ENCODE results near the gene C1QTNF3.

C1QTNF3 gene

DNA sequence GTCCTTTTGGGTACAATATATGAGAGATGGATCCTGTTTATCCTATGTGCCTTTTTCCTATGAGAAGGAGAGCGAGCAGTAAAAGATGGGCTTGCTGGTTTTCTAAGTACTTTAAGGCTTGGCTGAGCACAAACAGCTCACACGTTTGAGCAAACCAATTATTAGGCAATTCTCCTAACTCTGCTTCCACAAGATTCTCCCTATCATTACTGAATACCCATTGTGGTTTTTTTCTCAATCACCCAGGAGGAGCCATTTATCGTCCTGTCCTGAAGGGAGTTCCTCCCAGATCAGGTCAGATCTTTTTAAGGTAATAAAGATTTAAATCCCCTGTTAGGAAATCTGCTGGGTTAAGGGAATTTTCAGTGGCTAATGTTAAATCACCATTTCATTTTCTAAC, 19.4 kb upstream of the C1QTNF3 start:
- Histone ChIP-seq H3K4me3 (ENCODE audit: insufficient read depth in 1 of 2, low read depth in 1 of 2, low read length in 2 of 2) (no peak overlapping the region), H3K4me1 (ENCODE audit: control insufficient read depth, insufficient read depth, low read depth, low read length) (no peaks in the 10 kb centered on the region), H3K9ac (ENCODE audit: low read length) (no peak overlapping the region), H3K23ac (ENCODE audit: low read length in 2 of 2) (no peak overlapping the region), H2AFZ (ENCODE audit: low read depth, low read length) (no peak overlapping the region), H3K4me2 (ENCODE audit: low read length, poor library complexity, severe bottlenecking) (no peak overlapping the region), H2BK120ac (ENCODE audit: low read depth, low read length) (no peak overlapping the region), H4K8ac (ENCODE audit: low read length) (no peak overlapping the region), H3K9me3 (ENCODE audit: control insufficient read depth, low read length) (no peaks in the 10 kb centered on the region), H3K18ac (ENCODE audit: low read depth in 1 of 2, low read length in 2 of 2) (no peak overlapping the region), H2AK5ac (ENCODE audit: low read length, severe bottlenecking) (no peak overlapping the region), H3K27me3 (ENCODE audit: control insufficient read depth in 1 of 2, insufficient read depth in 1 of 2, low read length in 2 of 2) (no peaks in the 10 kb centered on the region), H3K36me3 (ENCODE audit: control insufficient read depth in 1 of 2, insufficient read depth in 2 of 2, low read depth in 1 of 2, low read length in 2 of 2) (peaks cover 0 to 6% of the 10 kb centered on the region in 2 experiments), H4K91ac (ENCODE audit: low read length) (no peak overlapping the region), H3K79me1 (replicated peaks; ENCODE audit: low read length, poor library complexity, severe bottlenecking) (no peaks in the 10 kb centered on the region), H3K14ac (ENCODE audit: low read length in 2 of 2) (no peak overlapping the region), H3K27ac (ENCODE audit: low read length, poor library complexity, severe bottlenecking) (no peak overlapping the region), H2BK12ac (ENCODE audit: low read length in 2 of 2) (no peak overlapping the region), H2BK5ac (ENCODE audit: low read depth, low read length, poor library complexity, severe bottlenecking) (no peak overlapping the region), H2BK15ac (ENCODE audit: low read depth, poor library complexity, severe bottlenecking) (no peak overlapping the region), H3K4ac (ENCODE audit: low read depth in 1 of 2, low read length in 2 of 2) (no peak overlapping the region)
- WGBS = 84% methylated on average over 3 of the region's 3 CpGs
- no peak for DNase-seq

DNA sequence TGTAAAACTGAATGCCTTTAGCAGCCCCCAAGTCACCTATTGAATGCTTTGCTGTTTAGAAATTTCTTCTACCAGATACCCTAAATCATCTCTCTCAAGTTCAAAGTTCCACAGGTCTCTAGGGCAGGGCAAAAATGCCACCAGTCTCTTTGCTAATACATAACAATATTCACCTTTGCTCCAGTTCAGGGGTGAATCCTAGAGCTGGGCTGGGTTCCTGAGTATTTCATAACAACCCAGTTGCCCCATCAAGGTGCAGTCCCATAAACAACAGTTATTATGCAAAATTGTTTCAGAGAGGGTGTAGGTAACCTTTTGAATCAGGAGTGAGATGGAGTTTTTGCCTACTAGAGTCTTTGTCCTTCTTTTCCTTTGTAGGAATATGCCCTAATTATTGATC, 19.0 kb upstream of the C1QTNF3 start:
- Histone ChIP-seq H3K18ac (ENCODE audit: low read depth in 1 of 2, low read length in 2 of 2) (no peak overlapping the region), H3K27ac (ENCODE audit: low read length, poor library complexity, severe bottlenecking) (no peak overlapping the region), H2AFZ (ENCODE audit: low read depth, low read length) (no peak overlapping the region), H2AK5ac (ENCODE audit: low read length, severe bottlenecking) (no peak overlapping the region), H3K9me3 (ENCODE audit: control insufficient read depth, low read length) (no peaks in the 10 kb centered on the region), H3K4me3 (ENCODE audit: insufficient read depth in 1 of 2, low read depth in 1 of 2, low read length in 2 of 2) (no peak overlapping the region), H2BK120ac (ENCODE audit: low read depth, low read length) (no peak overlapping the region), H3K36me3 (ENCODE audit: control insufficient read depth in 1 of 2, insufficient read depth in 2 of 2, low read depth in 1 of 2, low read length in 2 of 2) (peaks cover 0 to 6% of the 10 kb centered on the region in 2 experiments), H2BK15ac (ENCODE audit: low read depth, poor library complexity, severe bottlenecking) (no peak overlapping the region), H4K8ac (ENCODE audit: low read length) (no peak overlapping the region), H4K91ac (ENCODE audit: low read length) (no peak overlapping the region), H2BK5ac (ENCODE audit: low read depth, low read length, poor library complexity, severe bottlenecking) (no peak overlapping the region), H3K14ac (ENCODE audit: low read length in 2 of 2) (no peak overlapping the region), H3K79me1 (replicated peaks; ENCODE audit: low read length, poor library complexity, severe bottlenecking) (no peaks in the 10 kb centered on the region), H3K23ac (ENCODE audit: low read length in 2 of 2) (no peak overlapping the region), H3K9ac (ENCODE audit: low read length) (no peak overlapping the region), H2BK12ac (ENCODE audit: low read length in 2 of 2) (no peak overlapping the region), H3K4ac (ENCODE audit: low read depth in 1 of 2, low read length in 2 of 2) (no peak overlapping the region), H3K27me3 (ENCODE audit: control insufficient read depth in 1 of 2, insufficient read depth in 1 of 2, low read length in 2 of 2) (no peaks in the 10 kb centered on the region), H3K4me1 (ENCODE audit: control insufficient read depth, insufficient read depth, low read depth, low read length) (no peaks in the 10 kb centered on the region), H3K4me2 (ENCODE audit: low read length, poor library complexity, severe bottlenecking) (no peak overlapping the region)
- no peak for DNase-seq

DNA sequence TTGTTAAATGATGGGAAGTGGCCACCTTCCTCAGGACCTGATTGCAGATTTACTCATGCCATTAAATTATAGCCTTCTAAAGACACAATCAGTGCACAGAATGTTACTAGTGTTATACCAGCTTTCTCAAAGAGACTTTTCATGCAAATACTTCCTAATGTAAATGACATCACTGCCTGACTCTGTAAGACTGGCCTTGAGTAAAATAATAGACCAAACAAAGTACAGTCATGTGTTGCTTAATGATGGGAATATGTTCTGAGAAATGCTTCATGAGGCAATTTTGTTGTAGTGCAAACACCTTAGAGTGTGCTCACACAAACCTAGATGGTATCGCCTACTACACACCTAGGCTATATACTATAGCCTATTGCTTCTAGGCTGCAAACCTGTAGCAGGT, 17.0 kb upstream of the C1QTNF3 start:
- Histone ChIP-seq H2BK15ac (ENCODE audit: low read depth, poor library complexity, severe bottlenecking) (no peak overlapping the region), H3K18ac (ENCODE audit: low read depth in 1 of 2, low read length in 2 of 2) (no peak overlapping the region), H3K4me1 (ENCODE audit: control insufficient read depth, insufficient read depth, low read depth, low read length) (no peaks in the 10 kb centered on the region), H2BK12ac (ENCODE audit: low read length in 2 of 2) (no peak overlapping the region), H2BK120ac (ENCODE audit: low read depth, low read length) (no peak overlapping the region), H3K23ac (ENCODE audit: low read length in 2 of 2) (no peak overlapping the region), H2AFZ (ENCODE audit: low read depth, low read length) (no peak overlapping the region), H3K36me3 (ENCODE audit: control insufficient read depth in 1 of 2, insufficient read depth in 2 of 2, low read depth in 1 of 2, low read length in 2 of 2) (peaks cover 0 to 6% of the 10 kb centered on the region in 2 experiments), H3K4ac (ENCODE audit: low read depth in 1 of 2, low read length in 2 of 2) (no peak overlapping the region), H3K4me2 (ENCODE audit: low read length, poor library complexity, severe bottlenecking) (no peak overlapping the region), H4K91ac (ENCODE audit: low read length) (no peak overlapping the region), H3K9me3 (ENCODE audit: control insufficient read depth, low read length) (no peaks in the 10 kb centered on the region), H3K79me1 (replicated peaks; ENCODE audit: low read length, poor library complexity, severe bottlenecking) (no peaks in the 10 kb centered on the region), H3K9ac (ENCODE audit: low read length) (no peak overlapping the region), H2AK5ac (ENCODE audit: low read length, severe bottlenecking) (no peak overlapping the region), H3K27me3 (ENCODE audit: control insufficient read depth in 1 of 2, insufficient read depth in 1 of 2, low read length in 2 of 2) (no peaks in the 10 kb centered on the region), H3K14ac (ENCODE audit: low read length in 2 of 2) (no peak overlapping the region), H3K4me3 (ENCODE audit: insufficient read depth in 1 of 2, low read depth in 1 of 2, low read length in 2 of 2) (no peak overlapping the region), H4K8ac (ENCODE audit: low read length) (no peak overlapping the region), H2BK5ac (ENCODE audit: low read depth, low read length, poor library complexity, severe bottlenecking) (no peak overlapping the region), H3K27ac (ENCODE audit: low read length, poor library complexity, severe bottlenecking) (no peak overlapping the region)
- no peak for DNase-seq
- no CpG with 5 or more reads among the region's 1 CpG for WGBS

DNA sequence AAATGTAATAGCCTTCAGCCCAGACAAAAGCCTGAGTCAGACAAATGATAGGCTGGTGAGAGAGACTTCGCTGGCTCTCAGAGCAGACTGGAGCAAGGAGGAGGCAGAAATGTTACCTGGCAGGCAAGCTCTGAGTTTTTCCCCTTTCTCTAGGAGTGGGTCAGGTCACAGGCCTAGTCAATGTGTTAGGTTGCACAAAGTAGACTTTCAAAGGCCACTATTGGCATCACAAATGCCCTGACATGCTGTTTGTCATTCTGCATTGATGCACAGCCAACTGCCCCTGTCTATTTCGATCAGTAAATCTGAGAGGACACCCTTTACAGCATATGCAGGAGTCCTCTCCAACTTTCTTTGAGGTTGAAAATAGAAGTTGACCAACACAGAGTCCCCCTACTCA, 15.5 kb upstream of the C1QTNF3 start:
- Histone ChIP-seq H3K4me2 (ENCODE audit: low read length, poor library complexity, severe bottlenecking) (no peak overlapping the region), H3K14ac (ENCODE audit: low read length in 2 of 2) (no peak overlapping the region), H2AK5ac (ENCODE audit: low read length, severe bottlenecking) (no peak overlapping the region), H3K4ac (ENCODE audit: low read depth in 1 of 2, low read length in 2 of 2) (no peak overlapping the region), H3K27ac (ENCODE audit: low read length, poor library complexity, severe bottlenecking) (no peak overlapping the region), H2BK15ac (ENCODE audit: low read depth, poor library complexity, severe bottlenecking) (no peak overlapping the region), H3K18ac (ENCODE audit: low read depth in 1 of 2, low read length in 2 of 2) (no peak overlapping the region), H3K79me1 (replicated peaks; ENCODE audit: low read length, poor library complexity, severe bottlenecking) (no peaks in the 10 kb centered on the region), H3K27me3 (ENCODE audit: control insufficient read depth in 1 of 2, insufficient read depth in 1 of 2, low read length in 2 of 2) (no peaks in the 10 kb centered on the region), H4K8ac (ENCODE audit: low read length) (no peak overlapping the region), H2BK120ac (ENCODE audit: low read depth, low read length) (no peak overlapping the region), H3K4me1 (ENCODE audit: control insufficient read depth, insufficient read depth, low read depth, low read length) (no peaks in the 10 kb centered on the region), H3K23ac (ENCODE audit: low read length in 2 of 2) (no peak overlapping the region), H3K9me3 (ENCODE audit: control insufficient read depth, low read length) (no peaks in the 10 kb centered on the region), H3K9ac (ENCODE audit: low read length) (no peak overlapping the region), H2AFZ (ENCODE audit: low read depth, low read length) (no peak overlapping the region), H4K91ac (ENCODE audit: low read length) (no peak overlapping the region), H3K4me3 (ENCODE audit: insufficient read depth in 1 of 2, low read depth in 1 of 2, low read length in 2 of 2) (no peak overlapping the region), H2BK5ac (ENCODE audit: low read depth, low read length, poor library complexity, severe bottlenecking) (no peak overlapping the region), H3K36me3 (ENCODE audit: control insufficient read depth in 1 of 2, insufficient read depth in 2 of 2, low read depth in 1 of 2, low read length in 2 of 2) (peaks cover 0 to 3% of the 10 kb centered on the region in 2 experiments), H2BK12ac (ENCODE audit: low read length in 2 of 2) (no peak overlapping the region)
- DNase-seq = no peak
- WGBS = 93% methylated on average over 2 of the region's 2 CpGs

Measured in mesenchymal stem cell (in vitro differentiated cells and primary cell).